ENCODE results near the gene ZFAND3. TPM values are rescaled to one million over a fixed set of nuclear protein-coding genes. Genes with fewer than 3 reads are reported as not detected.

Gene ZFAND3
- total and polyA plus RNA-seq, 2 donors (not counting 1 experiment from before 2014, with no cell fraction given): 13.5 to 58.3 TPM

GRCh38 chr6:38138374-38138773 lies 318.8 kb downstream of the ZFAND3 start:
- no peaks in the 10 kb centered on the region for H3K4me1 ChIP-seq (ENCODE audit: control insufficient read depth in 2 of 2, insufficient read depth in 2 of 2, low read length in 2 of 2)
- no peaks in the 10 kb centered on the region for H3K27me3 ChIP-seq (replicated peaks in 1 of 4; ENCODE audit: control extremely low read depth in 1 of 4, control insufficient read depth in 3 of 4, insufficient read depth in 4 of 4, low read length in 3 of 4)
- H3K9me3 ChIP-seq (ENCODE audit: control extremely low read depth in 1 of 3, control insufficient read depth in 2 of 3, insufficient read depth in 1 of 3, low read length in 2 of 3): no peaks in the 10 kb centered on the region
- H3K79me2 ChIP-seq (ENCODE audit: control insufficient read depth, insufficient read depth, low read length): peaks cover 7% of the 10 kb centered on the region
- H3K27ac ChIP-seq (ENCODE audit: low read length in 2 of 2): no peak overlapping the region
- no peak for ATAC-seq (ENCODE audit: low read depth)
- Mint-ChIP-seq H3K27me3 (no peaks in the 10 kb centered on the region), H3K27ac (no peak overlapping the region), H3K9me3 (ENCODE audit: insufficient read depth) (no peaks in the 10 kb centered on the region), H3K4me3 (no peak overlapping the region), H3K4me1 (peaks cover 1% of the 10 kb centered on the region)
- DNase-seq: no peak
- H2AFZ ChIP-seq (ENCODE audit: insufficient read depth, low read depth, low read length, poor library complexity, severe bottlenecking): no peak overlapping the region
- WGBS (ENCODE audit: insufficient coverage): 100% methylated on average over 4 of the region's 5 CpGs
- H3K4me3 ChIP-seq (ENCODE audit: control extremely low read depth in 1 of 5, extremely low read depth in 1 of 5, insufficient read depth in 1 of 5, low read depth in 2 of 5, low read length in 4 of 5): no peak overlapping the region
- H4K20me1 ChIP-seq (ENCODE audit: control insufficient read depth, insufficient read depth, low read length, poor library complexity, severe bottlenecking): peaks cover 20% of the 10 kb centered on the region
- POLR2A ChIA-PET: no interaction called here
- intact Hi-C loops (cut with micrococcal nuclease): no loop called here
- CTCF ChIA-PET: no interaction called here
- peaks cover 6 to 11% of the 10 kb centered on the region in 2 experiments for H3K36me3 ChIP-seq (replicated peaks in 1 of 2; ENCODE audit: control extremely low read depth in 1 of 2, control insufficient read depth in 1 of 2, extremely low read depth in 1 of 2, insufficient read depth in 2 of 2, low read length in 1 of 2)
- no peak overlapping the region for H3K9ac ChIP-seq (ENCODE audit: low read length)
- TF ChIP-seq EZH2 (IDR thresholded peaks at IDR 0.05; ENCODE audit: borderline replicate concordance, insufficient read depth, low read depth, low read length, poor library complexity, severe bottlenecking) (no peak), CTCF (IDR thresholded peaks at IDR 0.05) (no peak)
- no peak overlapping the region for H3K4me2 ChIP-seq (replicated peaks; ENCODE audit: low read depth, low read length, poor library complexity, severe bottlenecking)

- Mint-ChIP-seq H3K4me3 (no peak overlapping the region), H3K27me3 (no peaks in the 10 kb centered on the region), H3K27ac (no peak overlapping the region), H3K4me1 (peaks cover 1% of the 10 kb centered on the region), H3K9me3 (ENCODE audit: insufficient read depth) (no peaks in the 10 kb centered on the region)
- H3K79me2 ChIP-seq (ENCODE audit: control insufficient read depth, insufficient read depth, low read length): peaks cover 7% of the 10 kb centered on the region
- DNase-seq: no peak
- H3K4me2 ChIP-seq (replicated peaks; ENCODE audit: low read depth, low read length, poor library complexity, severe bottlenecking): no peak overlapping the region
- ChIA-PET POLR2A (no interaction called here), CTCF (no interaction called here)
- TF ChIP-seq CTCF (IDR thresholded peaks at IDR 0.05) (no peak), EZH2 (IDR thresholded peaks at IDR 0.05; ENCODE audit: borderline replicate concordance, insufficient read depth, low read depth, low read length, poor library complexity, severe bottlenecking) (no peak)
- WGBS (ENCODE audit: insufficient coverage): 100% methylated on average over 1 of the region's 4 CpGs
- no peaks in the 10 kb centered on the region for H3K4me1 ChIP-seq (ENCODE audit: control insufficient read depth in 2 of 2, insufficient read depth in 2 of 2, low read length in 2 of 2)
- no peak overlapping the region for H3K27ac ChIP-seq (ENCODE audit: low read length in 2 of 2)
- ATAC-seq (ENCODE audit: low read depth): no peak
- intact Hi-C loops (cut with micrococcal nuclease): no loop called here
- no peaks in the 10 kb centered on the region for H3K9me3 ChIP-seq (ENCODE audit: control extremely low read depth in 1 of 3, control insufficient read depth in 2 of 3, insufficient read depth in 1 of 3, low read length in 2 of 3)
- no peak overlapping the region for H3K9ac ChIP-seq (ENCODE audit: low read length)
- H3K4me3 ChIP-seq (ENCODE audit: control extremely low read depth in 1 of 5, extremely low read depth in 1 of 5, insufficient read depth in 1 of 5, low read depth in 2 of 5, low read length in 4 of 5): no peak overlapping the region
- no peaks in the 10 kb centered on the region for H3K27me3 ChIP-seq (replicated peaks in 1 of 4; ENCODE audit: control extremely low read depth in 1 of 4, control insufficient read depth in 3 of 4, insufficient read depth in 4 of 4, low read length in 3 of 4)
- H3K36me3 ChIP-seq (replicated peaks in 1 of 2; ENCODE audit: control extremely low read depth in 1 of 2, control insufficient read depth in 1 of 2, extremely low read depth in 1 of 2, insufficient read depth in 2 of 2, low read length in 1 of 2): peaks cover 10% of the 10 kb centered on the region in 2 experiments
- H2AFZ ChIP-seq (ENCODE audit: insufficient read depth, low read depth, low read length, poor library complexity, severe bottlenecking): no peak overlapping the region
- H4K20me1 ChIP-seq (ENCODE audit: control insufficient read depth, insufficient read depth, low read length, poor library complexity, severe bottlenecking): peaks cover 23% of the 10 kb centered on the region
These were observed 321.6 kb downstream of the ZFAND3 start for GRCh38 chr6:38141085-38141484.
